ENCODE data around the gene ATP9B.

DNA sequence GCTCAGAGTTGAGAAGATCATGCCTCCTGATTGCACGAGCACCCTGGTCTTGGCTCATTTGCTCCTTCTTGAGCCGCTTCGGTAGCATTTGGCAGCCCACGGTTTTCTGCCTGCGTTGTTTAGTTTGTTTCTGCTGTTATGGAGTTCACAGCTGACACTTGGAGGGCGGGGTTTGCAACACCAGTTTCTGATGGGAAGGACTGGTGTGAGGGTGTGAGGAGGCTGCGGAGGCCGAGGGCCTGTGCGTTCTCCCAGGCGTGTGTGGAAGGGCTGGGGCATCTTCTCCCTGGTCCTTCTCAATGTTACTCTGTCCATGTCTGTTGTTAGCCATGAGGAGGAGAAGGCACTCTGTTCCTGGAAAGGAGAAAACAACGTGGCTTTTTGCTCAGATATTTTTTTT is 349.4 kb downstream of the ATP9B start:
- TF ChIP-seq, protein P1, sequence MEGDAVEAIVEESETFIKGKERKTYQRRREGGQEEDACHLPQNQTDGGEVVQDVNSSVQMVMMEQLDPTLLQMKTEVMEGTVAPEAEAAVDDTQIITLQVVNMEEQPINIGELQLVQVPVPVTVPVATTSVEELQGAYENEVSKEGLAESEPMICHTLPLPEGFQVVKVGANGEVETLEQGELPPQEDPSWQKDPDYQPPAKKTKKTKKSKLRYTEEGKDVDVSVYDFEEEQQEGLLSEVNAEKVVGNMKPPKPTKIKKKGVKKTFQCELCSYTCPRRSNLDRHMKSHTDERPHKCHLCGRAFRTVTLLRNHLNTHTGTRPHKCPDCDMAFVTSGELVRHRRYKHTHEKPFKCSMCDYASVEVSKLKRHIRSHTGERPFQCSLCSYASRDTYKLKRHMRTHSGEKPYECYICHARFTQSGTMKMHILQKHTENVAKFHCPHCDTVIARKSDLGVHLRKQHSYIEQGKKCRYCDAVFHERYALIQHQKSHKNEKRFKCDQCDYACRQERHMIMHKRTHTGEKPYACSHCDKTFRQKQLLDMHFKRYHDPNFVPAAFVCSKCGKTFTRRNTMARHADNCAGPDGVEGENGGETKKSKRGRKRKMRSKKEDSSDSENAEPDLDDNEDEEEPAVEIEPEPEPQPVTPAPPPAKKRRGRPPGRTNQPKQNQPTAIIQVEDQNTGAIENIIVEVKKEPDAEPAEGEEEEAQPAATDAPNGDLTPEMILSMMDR (IDR thresholded peaks at IDR 0.05 in 2 of 3, conservative IDR thresholded peaks at IDR 0.05 in 1 of 3; ENCODE audit: borderline replicate concordance in 1 of 3, insufficient read depth in 1 of 3, low read depth in 2 of 3, low read length in 2 of 3), result no peak
- TF ChIP-seq JUND (IDR thresholded peaks at IDR 0.05), result no peak
- no peak for TF ChIP-seq ELF1 (IDR thresholded peaks at IDR 0.05; ENCODE audit: borderline replicate concordance, low read depth)
- TF ChIP-seq POLR2AphosphoS5 (IDR thresholded peaks at IDR 0.05; ENCODE audit: low read depth, low read length), result no peak
- no peak for TF ChIP-seq POLR2A (IDR thresholded peaks at IDR 0.05; ENCODE audit: borderline replicate concordance, extremely low read depth, insufficient read depth, insufficient read length)
- no peak for TF ChIP-seq SIN3A (IDR thresholded peaks at IDR 0.05; ENCODE audit: low read depth)
- TF ChIP-seq, protein P2, sequence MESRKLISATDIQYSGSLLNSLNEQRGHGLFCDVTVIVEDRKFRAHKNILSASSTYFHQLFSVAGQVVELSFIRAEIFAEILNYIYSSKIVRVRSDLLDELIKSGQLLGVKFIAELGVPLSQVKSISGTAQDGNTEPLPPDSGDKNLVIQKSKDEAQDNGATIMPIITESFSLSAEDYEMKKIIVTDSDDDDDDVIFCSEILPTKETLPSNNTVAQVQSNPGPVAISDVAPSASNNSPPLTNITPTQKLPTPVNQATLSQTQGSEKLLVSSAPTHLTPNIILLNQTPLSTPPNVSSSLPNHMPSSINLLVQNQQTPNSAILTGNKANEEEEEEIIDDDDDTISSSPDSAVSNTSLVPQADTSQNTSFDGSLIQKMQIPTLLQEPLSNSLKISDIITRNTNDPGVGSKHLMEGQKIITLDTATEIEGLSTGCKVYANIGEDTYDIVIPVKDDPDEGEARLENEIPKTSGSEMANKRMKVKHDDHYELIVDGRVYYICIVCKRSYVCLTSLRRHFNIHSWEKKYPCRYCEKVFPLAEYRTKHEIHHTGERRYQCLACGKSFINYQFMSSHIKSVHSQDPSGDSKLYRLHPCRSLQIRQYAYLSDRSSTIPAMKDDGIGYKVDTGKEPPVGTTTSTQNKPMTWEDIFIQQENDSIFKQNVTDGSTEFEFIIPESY (IDR thresholded peaks at IDR 0.05; ENCODE audit: extremely low read depth, insufficient replicate concordance, low read length), result no peak
- TF ChIP-seq, protein P3, sequence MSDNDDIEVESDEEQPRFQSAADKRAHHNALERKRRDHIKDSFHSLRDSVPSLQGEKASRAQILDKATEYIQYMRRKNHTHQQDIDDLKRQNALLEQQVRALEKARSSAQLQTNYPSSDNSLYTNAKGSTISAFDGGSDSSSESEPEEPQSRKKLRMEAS (IDR thresholded peaks at IDR 0.05), result no peak
- no peak for TF ChIP-seq ZNF274 (IDR thresholded peaks at IDR 0.05; ENCODE audit: low read depth, low read length)
- TF ChIP-seq, protein P4, sequence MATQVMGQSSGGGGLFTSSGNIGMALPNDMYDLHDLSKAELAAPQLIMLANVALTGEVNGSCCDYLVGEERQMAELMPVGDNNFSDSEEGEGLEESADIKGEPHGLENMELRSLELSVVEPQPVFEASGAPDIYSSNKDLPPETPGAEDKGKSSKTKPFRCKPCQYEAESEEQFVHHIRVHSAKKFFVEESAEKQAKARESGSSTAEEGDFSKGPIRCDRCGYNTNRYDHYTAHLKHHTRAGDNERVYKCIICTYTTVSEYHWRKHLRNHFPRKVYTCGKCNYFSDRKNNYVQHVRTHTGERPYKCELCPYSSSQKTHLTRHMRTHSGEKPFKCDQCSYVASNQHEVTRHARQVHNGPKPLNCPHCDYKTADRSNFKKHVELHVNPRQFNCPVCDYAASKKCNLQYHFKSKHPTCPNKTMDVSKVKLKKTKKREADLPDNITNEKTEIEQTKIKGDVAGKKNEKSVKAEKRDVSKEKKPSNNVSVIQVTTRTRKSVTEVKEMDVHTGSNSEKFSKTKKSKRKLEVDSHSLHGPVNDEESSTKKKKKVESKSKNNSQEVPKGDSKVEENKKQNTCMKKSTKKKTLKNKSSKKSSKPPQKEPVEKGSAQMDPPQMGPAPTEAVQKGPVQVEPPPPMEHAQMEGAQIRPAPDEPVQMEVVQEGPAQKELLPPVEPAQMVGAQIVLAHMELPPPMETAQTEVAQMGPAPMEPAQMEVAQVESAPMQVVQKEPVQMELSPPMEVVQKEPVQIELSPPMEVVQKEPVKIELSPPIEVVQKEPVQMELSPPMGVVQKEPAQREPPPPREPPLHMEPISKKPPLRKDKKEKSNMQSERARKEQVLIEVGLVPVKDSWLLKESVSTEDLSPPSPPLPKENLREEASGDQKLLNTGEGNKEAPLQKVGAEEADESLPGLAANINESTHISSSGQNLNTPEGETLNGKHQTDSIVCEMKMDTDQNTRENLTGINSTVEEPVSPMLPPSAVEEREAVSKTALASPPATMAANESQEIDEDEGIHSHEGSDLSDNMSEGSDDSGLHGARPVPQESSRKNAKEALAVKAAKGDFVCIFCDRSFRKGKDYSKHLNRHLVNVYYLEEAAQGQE (IDR thresholded peaks at IDR 0.05; ENCODE audit: low read depth), result no peak

All from HCT116 (cell line).